GM18507 (cell line): Measurements from ENCODE around the gene ELOVL4.

ENCODE experiments used
- DNase-seq: peaks from one replicate; pipeline ENCODE4 v3.0.0; 2011; ENCODE audit warnings: low read depth; ENCODE audit not compliant: insufficient read length; ENCODE audit errors: extremely low spot score
- FAIRE-seq: peaks from 2 replicates; lab custom pipeline; 2011; peaks lifted over from hg19 to GRCh38; lab: Jason Lieb, UNC

The ELOVL4 gene

DNA sequence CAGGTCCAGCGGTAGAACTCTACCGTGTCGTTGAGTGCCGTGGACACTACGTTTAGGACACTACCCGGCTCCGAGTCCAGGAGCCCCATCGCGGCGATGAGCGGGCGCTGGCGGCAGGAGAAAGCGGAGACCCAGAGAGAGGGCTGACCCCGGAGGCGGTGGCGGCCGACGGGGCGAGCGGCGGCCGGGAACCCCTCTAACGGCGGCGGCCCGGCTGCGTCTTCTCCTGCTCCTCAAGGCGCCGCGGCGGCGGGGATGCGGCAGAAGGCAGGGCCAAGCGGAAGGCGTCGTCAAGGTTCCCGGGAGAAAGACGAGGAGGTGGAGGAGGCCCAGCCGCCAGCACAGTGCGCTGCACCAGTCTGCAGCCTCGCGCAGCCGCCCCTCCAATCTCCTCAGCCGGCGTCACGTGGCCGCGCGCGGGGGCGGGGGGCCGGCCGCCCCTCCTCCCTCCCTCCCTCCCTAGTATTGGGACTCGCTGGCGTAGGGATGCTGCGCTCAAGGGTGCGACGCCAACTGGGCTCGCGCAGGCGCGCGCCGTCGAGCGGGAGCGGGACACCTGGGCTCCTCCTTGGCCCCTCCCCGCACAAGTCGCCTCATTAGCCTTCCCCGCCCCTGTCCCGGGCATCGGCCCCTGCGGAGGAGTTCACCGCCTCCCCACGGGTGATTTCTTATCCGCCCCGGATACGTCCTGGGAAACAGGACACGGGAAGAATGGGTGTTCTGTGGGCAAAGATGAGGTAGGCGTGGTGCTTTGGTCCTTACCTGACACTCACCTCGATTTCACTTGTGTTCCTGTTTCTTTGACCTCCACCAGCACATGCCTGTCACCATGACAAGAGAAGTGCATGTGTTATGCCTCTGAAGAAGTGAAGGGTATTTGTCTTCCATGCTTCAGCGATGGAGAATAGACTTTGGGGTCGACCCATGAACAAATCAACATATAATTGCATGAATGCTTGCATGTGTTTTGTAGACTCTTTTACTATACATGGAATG is at the start of gene ELOVL4:
Gene ELOVL4, minus strand, starts transcription at position 363 of the 996 bp plus-strand sequence. Its CDS starts 274 bp downstream, at position 89.
- no peak for DNase-seq
- FAIRE-seq = no peak

DNA sequence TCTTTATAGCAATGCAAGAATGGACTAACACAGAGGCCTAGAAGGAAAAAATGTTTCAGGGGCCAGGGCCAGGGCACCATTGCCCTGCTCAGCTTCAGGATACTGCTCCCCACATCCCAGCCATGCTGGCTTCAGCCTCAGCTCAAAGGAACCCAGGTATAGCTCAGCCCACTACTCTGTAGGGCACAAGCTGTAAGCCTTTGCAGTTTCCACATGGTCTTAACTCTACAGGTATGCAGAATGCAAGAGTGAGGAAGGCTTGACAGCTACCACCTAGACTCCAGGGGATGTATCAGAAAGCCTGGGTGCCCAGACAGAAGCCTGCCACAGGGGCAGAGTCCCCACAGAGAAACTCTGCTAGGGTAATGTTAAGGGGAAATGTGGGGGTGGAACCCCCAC is 46.6 kb upstream of the ELOVL4 start:
- no peak for DNase-seq

GRCh38 chr6:79993012-79993910 is 45.9 kb upstream of the ELOVL4 start:
- FAIRE-seq = no peak
- no peak for DNase-seq

More for the DNA sequence above, 46.6 kb upstream of the ELOVL4 start:
- FAIRE-seq = no peak

GRCh38 chr6:79989641-79990040 is 42.3 kb upstream of the ELOVL4 start:
- DNase-seq (no peak), FAIRE-seq (no peak)

GRCh38 chr6:79985128-79985527 is 37.8 kb upstream of the ELOVL4 start:
- FAIRE-seq (no peak), DNase-seq (no peak)

GRCh38 chr6:79984261-79984660 is 36.9 kb upstream of the ELOVL4 start:
- no peak for DNase-seq
- FAIRE-seq = no peak

DNA sequence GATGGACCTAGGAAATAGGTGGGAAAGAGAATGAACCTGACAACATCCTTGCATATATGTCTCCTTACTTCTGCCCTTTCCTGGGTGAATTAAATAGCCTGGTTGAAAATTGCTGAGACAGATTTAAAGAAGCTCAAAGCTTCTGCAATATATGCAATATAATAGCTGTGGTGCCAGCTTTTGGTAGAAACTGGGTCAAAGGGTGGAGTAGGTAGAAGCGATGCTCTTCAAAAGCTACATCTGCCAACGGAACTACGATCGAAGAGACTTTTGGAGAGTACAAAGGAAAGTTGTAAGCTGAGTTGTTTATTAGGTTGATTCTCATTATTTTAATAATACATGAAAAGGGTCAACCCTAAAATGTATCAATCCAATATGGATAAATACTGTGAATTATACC is 34.3 kb upstream of the ELOVL4 start:
- FAIRE-seq = no peak

GRCh38 chr6:79971193-79971592 is 23.8 kb upstream of the ELOVL4 start:
- DNase-seq (no peak), FAIRE-seq (no peak)

More for the DNA sequence above, 34.3 kb upstream of the ELOVL4 start:
- DNase-seq = no peak

DNA sequence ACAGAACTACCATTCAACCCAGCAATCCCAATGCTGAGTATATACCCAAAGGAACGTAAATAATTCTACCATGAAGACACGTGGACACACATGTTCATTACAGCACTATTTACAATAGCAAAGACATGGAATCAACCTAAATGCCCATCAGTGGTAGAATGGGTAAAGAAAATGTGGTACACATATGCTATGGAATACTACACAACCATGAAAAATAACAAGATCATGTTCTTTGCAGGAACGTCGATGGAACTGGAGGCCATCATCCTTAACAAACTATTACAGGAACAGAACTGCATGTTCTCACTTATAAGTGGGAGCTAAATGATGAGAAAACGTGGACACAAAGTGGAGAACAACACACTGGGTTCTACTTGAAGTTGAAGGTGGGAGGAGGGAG is 22.4 kb upstream of the ELOVL4 start:
- no peak for DNase-seq
- no peak for FAIRE-seq

GRCh38 chr6:79967178-79967577 is 19.8 kb upstream of the ELOVL4 start:
- no peak for DNase-seq
- no peak for FAIRE-seq

DNA sequence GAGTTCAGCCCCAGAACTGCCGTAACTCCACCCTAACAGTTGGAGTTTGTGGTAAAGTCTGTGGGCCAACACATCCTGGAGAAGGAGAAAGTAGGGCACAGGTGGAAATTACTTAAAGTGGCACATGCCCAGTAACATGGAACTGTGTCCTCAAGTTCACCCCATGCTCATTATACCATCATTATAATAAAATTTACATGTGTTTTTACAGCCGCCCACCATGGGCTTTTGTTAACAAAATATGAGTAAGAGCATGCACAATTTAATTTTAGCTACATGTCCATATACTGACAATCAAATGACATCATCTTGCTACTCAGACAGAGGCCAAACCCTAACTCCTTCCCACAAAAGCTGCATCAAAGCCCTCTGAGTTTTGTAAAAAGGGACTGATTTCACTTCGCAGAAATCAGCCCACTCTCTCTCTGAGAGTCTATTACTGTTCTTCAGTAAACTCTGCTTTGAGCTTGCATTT is 17.3 kb upstream of the ELOVL4 start:
- FAIRE-seq = no peak
- DNase-seq = no peak

DNA sequence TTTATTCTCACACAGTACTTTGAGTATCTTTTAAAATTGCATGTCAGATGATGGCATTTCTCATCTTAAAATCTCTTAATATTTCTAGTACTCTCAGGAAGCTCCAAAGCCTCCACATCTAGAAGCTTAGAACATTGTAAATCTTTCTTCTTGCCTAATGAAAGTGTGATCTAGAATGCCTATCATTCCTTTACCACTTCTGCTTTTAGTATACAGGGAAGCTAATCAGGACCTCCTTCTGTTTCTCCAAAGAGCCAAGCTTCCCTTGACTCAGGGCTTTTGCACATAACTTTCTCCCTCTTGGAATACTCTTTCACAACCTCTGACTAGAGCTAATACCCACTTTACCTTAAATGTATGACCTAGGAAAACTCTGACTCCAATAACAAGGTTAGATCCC is 7.5 kb upstream of the ELOVL4 start:
- FAIRE-seq = no peak
- DNase-seq = no peak

- no peak for FAIRE-seq
- DNase-seq = no peak
These were observed 1.9 kb upstream of the ELOVL4 start for GRCh38 chr6:79949233-79949632.

GRCh38 chr6:79946272-79947190 is 822 bp downstream of the ELOVL4 start:
- FAIRE-seq (no peak), DNase-seq (no peak)

GRCh38 chr6:79943133-79943532 is 4.2 kb downstream of the ELOVL4 start:
- FAIRE-seq (no peak), DNase-seq (no peak)

- no peak for DNase-seq
- FAIRE-seq = no peak
These were observed 5.7 kb downstream of the ELOVL4 start for GRCh38 chr6:79941489-79942151.

- no peak for FAIRE-seq
These were observed 18.8 kb downstream of the ELOVL4 start for GRCh38 chr6:79928478-79928998.

DNA sequence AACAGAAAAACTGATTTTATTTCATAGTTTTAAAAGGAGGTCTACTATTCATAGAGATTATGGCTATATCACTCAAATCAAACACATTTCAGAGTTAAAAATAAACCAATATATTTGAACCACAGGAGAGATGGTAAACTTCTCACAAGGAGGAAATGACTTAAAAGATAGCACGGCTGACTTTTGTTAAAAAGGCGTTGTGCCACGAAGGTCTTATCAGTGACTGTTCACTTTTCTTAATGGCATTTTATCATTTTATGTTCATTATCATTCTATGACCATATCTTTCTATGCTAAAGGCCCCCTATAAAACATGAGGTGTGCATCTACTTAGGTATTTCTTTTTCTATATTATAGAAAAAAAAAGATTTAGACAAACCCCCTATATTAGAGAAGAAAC is 19.6 kb downstream of the ELOVL4 start:
- FAIRE-seq (no peak), DNase-seq (no peak)

More at GRCh38 chr6:79928478-79928998, 18.8 kb downstream of the ELOVL4 start:
- DNase-seq = no peak
